Measurements from ENCODE around the gene COMMD1.

GRCh38 chr2:61885896-61886603 lies 19.4 kb upstream of the COMMD1 start:
- TF ChIP-seq CTCF (conservative IDR thresholded peaks at IDR 0.05 in 1 of 2, IDR thresholded peaks at IDR 0.05 in 1 of 2; ENCODE audit: low read depth in 1 of 2, low read length in 2 of 2) (no peak), EZH2 (IDR thresholded peaks at IDR 0.05; ENCODE audit: low read length, missing control alignments) (no peak)
